Calu3 (cell line): ENCODE results near the gene DNAJB13. TPM values are rescaled to one million over a fixed set of nuclear protein-coding genes. Genes with fewer than 3 reads are reported as not detected.
A peak's percentile ranks its signal among the peaks of the same experiment; 100 is the strongest.

Source experiments
- BruUV-seq: library from RNA; stranded (reverse); fragments of 400-500 nt; replicated peaks from 2 replicates; lab custom pipeline; 2021; lab: Mats Ljungman, UMichigan
- CTCF ChIA-PET: fragments of 300-600 bp; sonication (Branson Sonifier 250); formaldehyde crosslinking; loops from one replicate; lab custom pipeline; 2022; ENCODE audit warnings: antibody characterized with exemption; lab: Charles Lee
- DNase-seq: peaks from one replicate; pipeline ENCODE4 v3.0.0; 2022
- H3K27ac Mint-ChIP-seq: one replicate; pipeline ENCODE4 v1.8.0; 2022; ENCODE audit warnings: mixed read lengths; ENCODE audit not compliant: unreplicated experiment
- H3K27me3 Mint-ChIP-seq: one replicate; pipeline ENCODE4 v1.8.0; 2022; ENCODE audit warnings: mixed read lengths; ENCODE audit not compliant: unreplicated experiment
- H3K36me3 Mint-ChIP-seq: one replicate; pipeline ENCODE4 v1.8.0; 2022; ENCODE audit warnings: mild to moderate bottlenecking, moderate library complexity, mixed read lengths; ENCODE audit not compliant: insufficient read depth, unreplicated experiment
- H3K4me1 Mint-ChIP-seq: one replicate; pipeline ENCODE4 v1.8.0; 2022; ENCODE audit warnings: mild to moderate bottlenecking, low read depth, mixed read lengths; ENCODE audit not compliant: unreplicated experiment
- H3K4me3 Mint-ChIP-seq: one replicate; pipeline ENCODE4 v1.8.0; 2022; ENCODE audit warnings: mild to moderate bottlenecking, low read depth, moderate library complexity, mixed read lengths; ENCODE audit not compliant: unreplicated experiment
- H3K9me3 Mint-ChIP-seq: one replicate; pipeline ENCODE4 v1.8.0; 2022; ENCODE audit warnings: low read depth, mixed read lengths; ENCODE audit not compliant: unreplicated experiment
- CTCF ChIP-seq: fragments of 200-600 bp; IDR thresholded peaks from one replicate; pipeline ENCODE4 v1.8.0; 2022; ENCODE audit warnings: antibody characterized with exemption; ENCODE audit not compliant: unreplicated experiment
- intact Hi-C: fragments of 100-400 bp; cut with micrococcal nuclease; formaldehyde crosslinking; loops from one replicate; pipeline ENCODE4 v1.10.0; 2022; ENCODE audit not compliant: unreplicated experiment
- total RNA-seq: library from RNA; stranded (reverse); gene quantifications from 2 replicates; pipeline ENCODE4 v1.2.3, GENCODE V29; 2022

Gene DNAJB13
- total RNA-seq, 1 experiment from 2014 or later = 0.50 TPM

GRCh38 chr11:73949912-73950311 is 914 bp upstream of the DNAJB13 start:
- CTCF ChIA-PET = interaction anchor here (0.5 kb wide), 1 partner anchor 178 kb away, joined by 3 read pairs; no protein-coding TSS in a partner anchor
- H3K27me3 Mint-ChIP-seq = no peaks in the 10 kb centered on the region
- no peak overlapping the region for H3K4me3 Mint-ChIP-seq
- intact Hi-C loops = no loop called here
- TF ChIP-seq CTCF = no peak
- no TSS peak for BruUV-seq
- H3K9me3 Mint-ChIP-seq = peaks cover 3% of the 10 kb centered on the region
- H3K4me1 Mint-ChIP-seq = peaks cover 27% of the 10 kb centered on the region
- H3K27ac Mint-ChIP-seq = no peak overlapping the region
- no peak for DNase-seq
- H3K36me3 Mint-ChIP-seq = peaks cover 10% of the 10 kb centered on the region

GRCh38 chr11:73951797-73952196 is 971 bp downstream of the DNAJB13 start:
- Mint-ChIP-seq H3K9me3 (peaks cover under 1% of the 10 kb centered on the region), H3K27ac (peak overlapping the region; percentile 24), H3K27me3 (no peaks in the 10 kb centered on the region), H3K4me3 (no peak overlapping the region), H3K36me3 (peaks cover 10% of the 10 kb centered on the region), H3K4me1 (peaks cover 38% of the 10 kb centered on the region)
- no TSS peak for BruUV-seq
- no peak for TF ChIP-seq CTCF
- DNase-seq = no peak
- intact Hi-C loops = loop anchor here (1.0 kb wide), 1 partner anchor 18 kb away; no protein-coding TSS in a partner anchor
- CTCF ChIA-PET = interaction anchor here (1.5 kb wide), 1 partner anchor 20 kb away, joined by 3 read pairs; no protein-coding TSS in a partner anchor

GRCh38 chr11:73956876-73957653 is 6.2 kb downstream of the DNAJB13 start:
- Mint-ChIP-seq H3K4me1 (peaks cover 27% of the 10 kb centered on the region), H3K9me3 (no peaks in the 10 kb centered on the region), H3K36me3 (peaks cover 17% of the 10 kb centered on the region), H3K27ac (no peak overlapping the region), H3K4me3 (no peak overlapping the region), H3K27me3 (no peaks in the 10 kb centered on the region)
- DNase-seq = no peak
- no peak for TF ChIP-seq CTCF
- intact Hi-C loops = no loop called here
- BruUV-seq = no TSS peak
- CTCF ChIA-PET = no interaction called here

GRCh38 chr11:73957654-73958361 is 7.0 kb downstream of the DNAJB13 start:
- no peak overlapping the region for H3K4me3 Mint-ChIP-seq
- TF ChIP-seq CTCF = no peak
- H3K4me1 Mint-ChIP-seq = peaks cover 20% of the 10 kb centered on the region
- BruUV-seq = no TSS peak
- no peaks in the 10 kb centered on the region for H3K27me3 Mint-ChIP-seq
- H3K27ac Mint-ChIP-seq = no peak overlapping the region
- H3K36me3 Mint-ChIP-seq = peaks cover 16% of the 10 kb centered on the region
- no peaks in the 10 kb centered on the region for H3K9me3 Mint-ChIP-seq
- intact Hi-C loops = no loop called here
- CTCF ChIA-PET = no interaction called here
- no peak for DNase-seq
